ENCODE data around the gene KCP. TPM values are rescaled to one million over a fixed set of nuclear protein-coding genes. Genes with fewer than 3 reads are reported as not detected.

Gene KCP
- total and polyA plus RNA-seq, 2 of the 13 experiments (the other 11 are each of a cell fraction or from before 2014, with no cell fraction given): 0.37 to 1.0 TPM

DNA sequence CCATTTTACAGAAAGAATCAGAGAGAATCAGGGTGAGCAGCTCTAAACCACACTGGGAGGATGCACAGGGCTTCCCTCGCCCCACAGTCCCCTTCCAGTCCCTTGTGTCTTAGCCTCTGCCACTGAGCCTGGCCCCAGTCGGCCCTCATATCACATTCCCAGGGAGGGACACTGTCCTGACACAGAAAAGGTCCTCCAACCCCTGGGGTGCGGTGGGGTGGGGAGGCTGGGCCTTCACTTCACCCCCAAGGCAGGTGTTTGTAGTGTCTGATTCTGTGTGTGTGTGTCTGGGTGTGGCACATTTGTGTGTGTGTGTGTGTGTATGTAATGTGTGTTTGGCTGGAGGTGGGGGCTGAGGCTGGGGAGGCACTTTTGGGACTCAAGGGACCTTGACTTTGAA lies 1.8 kb upstream of the KCP start:
- in situ Hi-C loops (cut with HindIII; ENCODE audit: extremely low pct_ligation_motif_present, low pct_unique_long_range_greater_than_20kb): no loop called here
- no peaks in the 10 kb centered on the region for H3K9me3 ChIP-seq (ENCODE audit: low read length)
- no peak for FAIRE-seq
- POLR2A ChIA-PET: no interaction called here
- H3K9ac ChIP-seq (ENCODE audit: insufficient read depth, low read depth, low read length): no peak overlapping the region
- no peak overlapping the region for H3K27ac ChIP-seq (ENCODE audit: extremely low read length, insufficient read depth, low read length)
- H3K27me3 ChIP-seq (ENCODE audit: control insufficient read depth in 1 of 2, insufficient read depth in 2 of 2, low read length in 2 of 2): peaks cover 2 to 53% of the 10 kb centered on the region in 2 experiments; a peak in 3 of 5 replicates
- no peak for DNase-seq (ENCODE audit: low spot score)
- H2AFZ ChIP-seq (ENCODE audit: low read length): no peak overlapping the region
- no peaks in the 10 kb centered on the region for H3K79me2 ChIP-seq (ENCODE audit: insufficient read depth, low read length)
- CTCF ChIA-PET (ENCODE audit: low intra/inter-chr PET ratio, low total read pairs): no interaction called here
- 0% methylated on average over 1 of the region's 3 CpGs for WGBS (ENCODE audit: low lambda C conversion rate)
- no peaks in the 10 kb centered on the region for H3K36me3 ChIP-seq (replicated peaks in 1 of 2; ENCODE audit: control insufficient read depth in 1 of 2, insufficient read depth in 2 of 2, low read length in 2 of 2)
- H4K20me1 ChIP-seq (ENCODE audit: insufficient read depth, low read length): no peaks in the 10 kb centered on the region
- no peak overlapping the region for H3K4me3 ChIP-seq (replicated peaks in 1 of 3; ENCODE audit: insufficient read depth in 1 of 3, low read depth in 2 of 3, low read length in 3 of 3)
- BruUV-seq (replicated peaks): no TSS peak
- peaks cover 26% of the 10 kb centered on the region for H3K4me1 ChIP-seq (ENCODE audit: insufficient read depth, low read length)
- H3K4me2 ChIP-seq (ENCODE audit: low read depth, low read length): no peak overlapping the region
- intact Hi-C loops (cut with micrococcal nuclease; ENCODE audit: unreplicated experiment): no loop called here
- TF ChIP-seq ZNF224 (CRISPR knock-in tag; IDR thresholded peaks at IDR 0.05): no peak
- TF ChIP-seq ZNF572 (CRISPR knock-in tag; IDR thresholded peaks at IDR 0.05): no peak
- TF ChIP-seq MAFK (conservative IDR thresholded peaks at IDR 0.05 in 1 of 2, IDR thresholded peaks at IDR 0.05 in 1 of 2; ENCODE audit: low read length in 2 of 2): no peak
- TF ChIP-seq TP53 (CRISPR knock-in tag; conservative IDR thresholded peaks at IDR 0.05): no peak
- no peak for TF ChIP-seq AHDC1 (CRISPR knock-in tag; IDR thresholded peaks at IDR 0.05; ENCODE audit: borderline replicate concordance)
- TF ChIP-seq HNF4A (CRISPR knock-in tag; IDR thresholded peaks at IDR 0.05): no peak
- TF ChIP-seq TBL1XR1 (IDR thresholded peaks at IDR 0.05; ENCODE audit: borderline replicate concordance, low read length, partially characterized antibody): no peak
- TF ChIP-seq ZNF484 (CRISPR knock-in tag; IDR thresholded peaks at IDR 0.05; ENCODE audit: borderline replicate concordance, low read depth): no peak
- ATAC-seq: no peak
